Measurements from ENCODE around the gene DSTYK.

The DSTYK gene

GRCh38 chr1:205141236-205142101, 70.0 kb downstream of the DSTYK start:
- Histone ChIP-seq H4K20me1 (ENCODE audit: insufficient read depth, low read length) (no peaks in the 10 kb centered on the region), H3F3A (ENCODE audit: insufficient read depth, low read length) (peaks cover 10% of the 10 kb centered on the region), H3K27me3 (replicated peaks; ENCODE audit: insufficient read depth, low read length) (no peaks in the 10 kb centered on the region), H2AFZ (ENCODE audit: low read length) (peak overlapping the region; percentile 54), H3K27ac (ENCODE audit: low read length) (peak overlapping the region; percentile 11; the same call in 1 of the 2 replicates), H3K4me3 (ENCODE audit: low read length) (peak overlapping the region; percentile 30), H3K4me2 (ENCODE audit: low read depth, low read length) (peak overlapping the region; percentile 44), H3K79me2 (ENCODE audit: low read length) (no peaks in the 10 kb centered on the region), H3K36me3 (replicated peaks; ENCODE audit: insufficient read depth, low read length) (no peaks in the 10 kb centered on the region), H3K9me3 (replicated peaks; ENCODE audit: insufficient read depth, low read length) (no peaks in the 10 kb centered on the region), H3K9me2 (replicated peaks; ENCODE audit: insufficient read depth, low read length) (no peaks in the 10 kb centered on the region), H3K4me1 (ENCODE audit: low read length) (peaks cover 8% of the 10 kb centered on the region), H3K9ac (ENCODE audit: low read length) (peak overlapping the region; percentile 2; the same call in 1 of the 2 replicates)
- DNase-seq: peak; percentile 91
- no peak for TF ChIP-seq EZH2phosphoT487 (IDR thresholded peaks at IDR 0.05; ENCODE audit: low read length)
- TF ChIP-seq EZH2 (optimal IDR thresholded peaks at IDR 0.05; ENCODE audit: low read depth, low read length): no peak
- peak; percentile 97 for TF ChIP-seq CTCF (IDR thresholded peaks at IDR 0.05; ENCODE audit: low read length)

- no peaks in the 10 kb centered on the region for H3K79me2 ChIP-seq (ENCODE audit: low read length)
- no peak overlapping the region for H3K9ac ChIP-seq (ENCODE audit: low read length)
- no peak overlapping the region for H2AFZ ChIP-seq (ENCODE audit: low read length)
- H3K27me3 ChIP-seq (replicated peaks; ENCODE audit: insufficient read depth, low read length): no peaks in the 10 kb centered on the region
- no peaks in the 10 kb centered on the region for H4K20me1 ChIP-seq (ENCODE audit: insufficient read depth, low read length)
- H3K27ac ChIP-seq (ENCODE audit: low read length): no peak overlapping the region
- peaks cover 8% of the 10 kb centered on the region for H3K4me1 ChIP-seq (ENCODE audit: low read length)
- H3K4me2 ChIP-seq (ENCODE audit: low read depth, low read length): no peak overlapping the region
- DNase-seq: no peak
- TF ChIP-seq CTCF (IDR thresholded peaks at IDR 0.05; ENCODE audit: low read length) (no peak), EZH2 (optimal IDR thresholded peaks at IDR 0.05; ENCODE audit: low read depth, low read length) (no peak), EZH2phosphoT487 (IDR thresholded peaks at IDR 0.05; ENCODE audit: low read length) (no peak)
- H3F3A ChIP-seq (ENCODE audit: insufficient read depth, low read length): peaks cover 10% of the 10 kb centered on the region
- no peaks in the 10 kb centered on the region for H3K36me3 ChIP-seq (replicated peaks; ENCODE audit: insufficient read depth, low read length)
- H3K4me3 ChIP-seq (ENCODE audit: low read length): no peak overlapping the region
- no peaks in the 10 kb centered on the region for H3K9me2 ChIP-seq (replicated peaks; ENCODE audit: insufficient read depth, low read length)
- H3K9me3 ChIP-seq (replicated peaks; ENCODE audit: insufficient read depth, low read length): no peaks in the 10 kb centered on the region
Observed at GRCh38 chr1:205140113-205140512, 71.4 kb downstream of the DSTYK start.

GRCh38 chr1:205137901-205138300, 73.6 kb downstream of the DSTYK start:
- H3K4me3 ChIP-seq (ENCODE audit: low read length): no peak overlapping the region
- no peaks in the 10 kb centered on the region for H3K9me2 ChIP-seq (replicated peaks; ENCODE audit: insufficient read depth, low read length)
- H3K9ac ChIP-seq (ENCODE audit: low read length): no peak overlapping the region
- no peak overlapping the region for H3K27ac ChIP-seq (ENCODE audit: low read length)
- H3K27me3 ChIP-seq (replicated peaks; ENCODE audit: insufficient read depth, low read length): no peaks in the 10 kb centered on the region
- peaks cover 8% of the 10 kb centered on the region for H3K4me1 ChIP-seq (ENCODE audit: low read length)
- H2AFZ ChIP-seq (ENCODE audit: low read length): no peak overlapping the region
- DNase-seq: no peak
- no peaks in the 10 kb centered on the region for H3K79me2 ChIP-seq (ENCODE audit: low read length)
- TF ChIP-seq EZH2 (optimal IDR thresholded peaks at IDR 0.05; ENCODE audit: low read depth, low read length): no peak
- no peak for TF ChIP-seq EZH2phosphoT487 (IDR thresholded peaks at IDR 0.05; ENCODE audit: low read length)
- TF ChIP-seq CTCF (IDR thresholded peaks at IDR 0.05; ENCODE audit: low read length): no peak
- H4K20me1 ChIP-seq (ENCODE audit: insufficient read depth, low read length): no peaks in the 10 kb centered on the region
- peaks cover 10% of the 10 kb centered on the region for H3F3A ChIP-seq (ENCODE audit: insufficient read depth, low read length)
- H3K4me2 ChIP-seq (ENCODE audit: low read depth, low read length): no peak overlapping the region
- no peaks in the 10 kb centered on the region for H3K36me3 ChIP-seq (replicated peaks; ENCODE audit: insufficient read depth, low read length)
- no peaks in the 10 kb centered on the region for H3K9me3 ChIP-seq (replicated peaks; ENCODE audit: insufficient read depth, low read length)

Data from MM.1S (cell line).